IMR-90 (cell line): ENCODE measurements around the gene DCHS1. TPM values are rescaled to one million over a fixed set of nuclear protein-coding genes. Genes with fewer than 3 reads are reported as not detected.
A peak's percentile ranks its signal among the peaks of the same experiment; 100 is the strongest.

Source experiments
- ATAC-seq: fragments of 200-7000 bp; cut with Tn5 transposase; 2 replicates; pipeline ENCODE4 v1.9.1; 2020; ENCODE audit warnings: low read depth, mild to moderate bottlenecking, moderate library complexity
- BruUV-seq: library from RNA; stranded (reverse); fragments of 400-500 nt; replicated peaks from 2 replicates; lab custom pipeline; 2021; lab: Mats Ljungman, UMichigan
- CTCF ChIA-PET: fragments of 300-600 bp; formaldehyde crosslinking; extraction: SDS; loops from one replicate; lab custom pipeline; 2021; ENCODE audit warnings: antibody characterized with exemption; lab: Yijun Ruan, JAX
- POLR2A ChIA-PET: fragments of 300-600 bp; sonication (Branson Sonifier 250); formaldehyde crosslinking; loops from one replicate; lab custom pipeline; 2022; ENCODE audit warnings: antibody characterized with exemption; ENCODE audit not compliant: unreplicated experiment; lab: Charles Lee
- DNase-seq: peaks from one replicate; pipeline ENCODE4 v3.0.0; 2013
- H2AFZ ChIP-seq: replicated peaks from 2 replicates; pipeline ENCODE3; 2013; ENCODE audit warnings: low read length, mild to moderate bottlenecking; ENCODE audit not compliant: poor library complexity
- H2AK5ac ChIP-seq: 2 replicates; pipeline ENCODE4 v1.6.1; 2013; ENCODE audit warnings: low read depth, low read length, inconsistent platforms
- H2AK9ac ChIP-seq: replicated peaks from 2 replicates; pipeline ENCODE3; 2013; ENCODE audit warnings: mild to moderate bottlenecking, low read depth, low read length, moderate library complexity; ENCODE audit not compliant: poor library complexity
- H2BK120ac ChIP-seq: 2 replicates; pipeline ENCODE4 v1.6.1; 2013; ENCODE audit warnings: low read depth, low read length, inconsistent platforms
- H2BK15ac ChIP-seq: 3 replicates; pipeline ENCODE4 v1.6.1; 2013; ENCODE audit warnings: low read depth, low read length, inconsistent platforms
- H2BK20ac ChIP-seq: 2 replicates; pipeline ENCODE4 v1.6.1; 2013; ENCODE audit warnings: low read depth, mild to moderate bottlenecking, inconsistent platforms, low read length, moderate library complexity
- H2BK5ac ChIP-seq: 2 replicates; pipeline ENCODE4 v1.6.1; 2013; ENCODE audit warnings: mild to moderate bottlenecking, low read depth, low read length, inconsistent platforms; ENCODE audit not compliant: poor library complexity, severe bottlenecking
- H3K14ac ChIP-seq: replicated peaks from 2 replicates; pipeline ENCODE4 v1.6.1; 2013; ENCODE audit warnings: low read depth, low read length, inconsistent platforms
- H3K18ac ChIP-seq: 2 replicates; pipeline ENCODE4 v1.6.1; 2013; ENCODE audit warnings: low read depth, low read length, control low read depth
- H3K23ac ChIP-seq: 2 replicates; pipeline ENCODE4 v1.6.1; 2013; ENCODE audit warnings: low read depth, low read length, inconsistent platforms
- H3K27ac ChIP-seq: 2 replicates; pipeline ENCODE4 v1.5.1; 2013; ENCODE audit warnings: mild to moderate bottlenecking, control low read depth, low read length; ENCODE audit not compliant: insufficient read depth
- H3K27me3 ChIP-seq: 2 replicates; pipeline ENCODE4 v1.6.1; 2013; ENCODE audit warnings: low read length; ENCODE audit not compliant: control insufficient read depth, insufficient read depth
- H3K36me3 ChIP-seq: 2 replicates; pipeline ENCODE4 v1.6.1; 2013; ENCODE audit warnings: low read length, mixed read lengths; ENCODE audit not compliant: control insufficient read depth, insufficient read depth
- H3K4ac ChIP-seq: 2 replicates; pipeline ENCODE4 v1.6.1; 2013; ENCODE audit warnings: low read depth, low read length, inconsistent platforms
- H3K4me1 ChIP-seq: 2 replicates; pipeline ENCODE4 v1.6.1; 2013; ENCODE audit warnings: low read length, mixed read lengths; ENCODE audit not compliant: control insufficient read depth, insufficient read depth
- H3K4me2 ChIP-seq: 2 replicates; pipeline ENCODE4 v1.6.1; 2013; ENCODE audit warnings: low read depth, mild to moderate bottlenecking, control low read depth, low read length, moderate library complexity
- H3K4me3 ChIP-seq: 2 replicates; pipeline ENCODE4 v1.5.1; 2013; ENCODE audit warnings: low read depth, mild to moderate bottlenecking, control low read depth, low read length, moderate library complexity; ENCODE audit not compliant: insufficient read depth
- H3K56ac ChIP-seq: 2 replicates; pipeline ENCODE4 v1.6.1; 2013; ENCODE audit warnings: low read length, inconsistent platforms; ENCODE audit not compliant: insufficient read depth; ENCODE audit errors: extremely low read depth
- H3K79me1 ChIP-seq, 2 experiments: 2 replicates each; pipeline ENCODE4 v1.6.1; 2013; ENCODE audit warnings: low read length in 2 of 2, inconsistent platforms in 1 of 2, low read depth in 1 of 2
- H3K9ac ChIP-seq: 2 replicates; pipeline ENCODE4 v1.6.1; 2013; ENCODE audit warnings: low read depth, low read length, control low read depth
- H3K9me1 ChIP-seq: 2 replicates; pipeline ENCODE4 v1.6.1; 2013; ENCODE audit warnings: low read length, inconsistent platforms; ENCODE audit not compliant: insufficient read depth
- H3K9me3 ChIP-seq: 2 replicates; pipeline ENCODE4 v1.6.1; 2013; ENCODE audit warnings: low read length; ENCODE audit not compliant: control insufficient read depth, insufficient read depth
- H4K20me1 ChIP-seq: 2 replicates; pipeline ENCODE4 v1.6.1; 2013; ENCODE audit warnings: low read length, inconsistent platforms; ENCODE audit not compliant: insufficient read depth
- H4K5ac ChIP-seq: 2 replicates; pipeline ENCODE4 v1.6.1; 2013; ENCODE audit warnings: mild to moderate bottlenecking, low read depth, low read length, control low read depth
- H4K8ac ChIP-seq, 2 experiments: 2 replicates each; pipeline ENCODE4 v1.6.1; 2013; ENCODE audit warnings: low read depth in 2 of 2, low read length in 2 of 2, control low read depth in 1 of 2, inconsistent platforms in 1 of 2
- H4K91ac ChIP-seq: 2 replicates; pipeline ENCODE4 v1.6.1; 2013; ENCODE audit warnings: low read depth, low read length, inconsistent platforms; ENCODE audit not compliant: insufficient read depth
- BHLHE40 ChIP-seq: fragments of 150-350 bp; IDR thresholded peaks from 2 replicates; pipeline ENCODE4 v1.6.1; 2016; ENCODE audit warnings: mild to moderate bottlenecking, low read depth, low read length
- CEBPB ChIP-seq: IDR thresholded peaks from 2 replicates; pipeline ENCODE4 v1.6.1; 2012; ENCODE audit warnings: low read depth, low read length, improper control_type of control experiment
- CHD1 ChIP-seq: IDR thresholded peaks from 2 replicates; pipeline ENCODE4 v1.6.1; 2012; ENCODE audit warnings: low read depth, low read length, improper control_type of control experiment
- FOS ChIP-seq: fragments of 150-350 bp; IDR thresholded peaks from 2 replicates; pipeline ENCODE4 v1.6.1; 2016; ENCODE audit warnings: low read depth, low read length
- MAFK ChIP-seq: IDR thresholded peaks from 2 replicates; pipeline ENCODE4 v1.6.1; 2012; ENCODE audit warnings: low read depth, low read length, improper control_type of control experiment
- MAZ ChIP-seq: IDR thresholded peaks from 2 replicates; pipeline ENCODE4 v1.6.1; 2012; ENCODE audit warnings: low read depth, mild to moderate bottlenecking, low read length, improper control_type of control experiment, moderate library complexity, borderline replicate concordance
- MXI1 ChIP-seq: IDR thresholded peaks from 2 replicates; pipeline ENCODE4 v1.6.1; 2012; ENCODE audit warnings: low read depth, mild to moderate bottlenecking, low read length, moderate library complexity, borderline replicate concordance
- NFE2L2 ChIP-seq: fragments of 150-350 bp; IDR thresholded peaks from 2 replicates; pipeline ENCODE4 v1.6.1; 2016; ENCODE audit warnings: low read depth, mild to moderate bottlenecking, low read length
- POLR2A ChIP-seq: IDR thresholded peaks from 2 replicates; pipeline ENCODE4 v1.6.1; 2012; ENCODE audit warnings: mild to moderate bottlenecking, low read depth, low read length
- RAD21 ChIP-seq: IDR thresholded peaks from 2 replicates; pipeline ENCODE4 v1.6.1; 2012; ENCODE audit warnings: low read length, improper control_type of control experiment
- RCOR1 ChIP-seq: IDR thresholded peaks from 2 replicates; pipeline ENCODE4 v1.6.1; 2012; ENCODE audit warnings: mild to moderate bottlenecking, low read length, improper control_type of control experiment; ENCODE audit not compliant: insufficient replicate concordance
- RFX5 ChIP-seq: IDR thresholded peaks from 2 replicates; pipeline ENCODE4 v1.8.0; 2012; ENCODE audit warnings: low read depth, mild to moderate bottlenecking, low read length, moderate library complexity
- SMC3 ChIP-seq: fragments of 150-350 bp; IDR thresholded peaks from 2 replicates; pipeline ENCODE4 v1.6.1; 2016; ENCODE audit warnings: low read depth, mild to moderate bottlenecking, antibody characterized with exemption, low read length, moderate library complexity
- WGBS, 2 experiments: methylation state at CpG; one replicate each; pipeline versions ENCODE4 v1.1.5 to v1.1.7; 2013; ENCODE audit warnings: missing lambda C conversion rate in 2 of 2; ENCODE audit not compliant: insufficient read length in 1 of 2; ENCODE audit errors: extremely low coverage in 2 of 2; 5-methylcytosine and 5-hydroxymethylcytosine counted together
- dilution Hi-C: fragments of 300-500 bp; cut with HindIII; formaldehyde crosslinking; loops from one replicate; pipeline ENCODE4 v1.14.3; 2018; ENCODE audit warnings: low sequenced_read_pairs; ENCODE audit not compliant: unreplicated experiment
- in situ Hi-C: fragments of 300-500 bp; cut with MboI; formaldehyde crosslinking; loops from 3 replicates; pipeline ENCODE4 v1.14.3; 2019; ENCODE audit warnings: low sequenced_read_pairs, inconsistent platforms, mixed read lengths
- intact Hi-C: fragments of 100-400 bp; cut with micrococcal nuclease; formaldehyde crosslinking; loops from 2 replicates; pipeline ENCODE4 v1.10.0; 2022
- polyA plus RNA-seq, 3 experiments: library from polyadenylated mRNA; depleted of rRNA; stranded (reverse); fragments of >200 nt; gene quantifications; 2 replicates each; pipeline ENCODE4 v1.2.3, GENCODE V29; 2012; ENCODE audit warnings: low replicate concordance in 1 of 3
- total RNA-seq: library from RNA; depleted of rRNA; stranded (reverse); fragments of >200 nt; gene quantifications from 2 replicates; pipeline ENCODE4 v1.2.3, GENCODE V29; 2012
- TF ChIP-seq, protein P1 (sequence below): conservative IDR thresholded peaks from 2 replicates; pipeline ENCODE4 v1.5.1; 2012; ENCODE audit warnings: mild to moderate bottlenecking, low read depth, low read length, improper control_type of control experiment
- TF ChIP-seq, protein P2 (sequence below): fragments of 150-350 bp; IDR thresholded peaks from 2 replicates; pipeline ENCODE4 v1.6.1; 2017; ENCODE audit warnings: mild to moderate bottlenecking, antibody characterized with exemption, low read length, low read depth
- TF ChIP-seq, protein P3 (sequence below): fragments of 150-350 bp; IDR thresholded peaks from 2 replicates; pipeline ENCODE4 v1.6.1; 2016; ENCODE audit warnings: low read depth, mild to moderate bottlenecking, low read length, moderate library complexity, borderline replicate concordance

DCHS1 gene
- total and polyA plus RNA-seq, 2 of the 4 experiments (the other 2 are of a cell fraction): 1.4 to 3.3 TPM

DNA sequence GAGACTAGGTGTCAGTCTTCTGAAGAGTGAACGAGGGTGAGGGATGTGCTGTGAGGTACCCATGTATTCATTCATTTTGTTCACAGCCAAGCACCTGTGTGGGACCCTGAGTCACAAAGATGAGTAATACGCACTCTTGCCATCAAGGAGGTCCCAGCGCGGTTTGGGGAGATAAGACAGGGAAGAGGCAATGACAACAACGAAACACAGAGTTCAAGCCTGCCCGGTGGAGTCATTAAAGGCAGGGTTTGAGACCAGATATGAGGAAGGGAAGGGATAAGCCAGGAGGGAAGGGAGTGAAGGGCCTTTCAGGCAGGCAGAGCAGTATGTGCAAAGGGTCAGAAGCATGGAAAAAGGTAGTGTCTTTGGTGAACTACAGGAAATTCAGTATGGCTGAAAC is 4.6 kb downstream of the DCHS1 start:
- intact Hi-C loops (no loop called here), in situ Hi-C loops (no loop called here), dilution Hi-C loops (no loop called here)
- Histone ChIP-seq H3K9me1 (peaks cover 33% of the 10 kb centered on the region), H4K5ac (no peak overlapping the region), H3K18ac (no peak overlapping the region), H3K4ac (no peak overlapping the region), H4K20me1 (peaks cover 3% of the 10 kb centered on the region; the same call in 1 of the 2 replicates), H3K36me3 (no peaks in the 10 kb centered on the region), H3K27ac (no peak overlapping the region), H3K79me1 (peaks cover 3 to 40% of the 10 kb centered on the region in 2 experiments; a peak in 2 of 4 replicates), H3K9me3 (no peaks in the 10 kb centered on the region), H3K4me3 (no peak overlapping the region), H3K4me2 (no peak overlapping the region), H2AFZ (no peak overlapping the region), H3K23ac (no peak overlapping the region), H3K14ac (no peak overlapping the region), H2BK20ac (no peak overlapping the region), H3K4me1 (peaks cover 19% of the 10 kb centered on the region), H2AK9ac (no peak overlapping the region), H2BK5ac (no peak overlapping the region), H2AK5ac (no peak overlapping the region), H3K27me3 (peaks cover 11% of the 10 kb centered on the region), H3K9ac (no peak overlapping the region), H3K56ac (no peak overlapping the region), H4K91ac (no peak overlapping the region), H4K8ac (no peak overlapping the region), H2BK15ac (no peak overlapping the region), H2BK120ac (no peak overlapping the region)
- DNase-seq (peak; percentile 55), ATAC-seq (no peak)
- no peak for TF ChIP-seq CHD1
- TF ChIP-seq BHLHE40: no peak
- no peak for TF ChIP-seq RFX5
- no peak for TF ChIP-seq POLR2A
- no peak for TF ChIP-seq MAZ
- TF ChIP-seq, protein P1, sequence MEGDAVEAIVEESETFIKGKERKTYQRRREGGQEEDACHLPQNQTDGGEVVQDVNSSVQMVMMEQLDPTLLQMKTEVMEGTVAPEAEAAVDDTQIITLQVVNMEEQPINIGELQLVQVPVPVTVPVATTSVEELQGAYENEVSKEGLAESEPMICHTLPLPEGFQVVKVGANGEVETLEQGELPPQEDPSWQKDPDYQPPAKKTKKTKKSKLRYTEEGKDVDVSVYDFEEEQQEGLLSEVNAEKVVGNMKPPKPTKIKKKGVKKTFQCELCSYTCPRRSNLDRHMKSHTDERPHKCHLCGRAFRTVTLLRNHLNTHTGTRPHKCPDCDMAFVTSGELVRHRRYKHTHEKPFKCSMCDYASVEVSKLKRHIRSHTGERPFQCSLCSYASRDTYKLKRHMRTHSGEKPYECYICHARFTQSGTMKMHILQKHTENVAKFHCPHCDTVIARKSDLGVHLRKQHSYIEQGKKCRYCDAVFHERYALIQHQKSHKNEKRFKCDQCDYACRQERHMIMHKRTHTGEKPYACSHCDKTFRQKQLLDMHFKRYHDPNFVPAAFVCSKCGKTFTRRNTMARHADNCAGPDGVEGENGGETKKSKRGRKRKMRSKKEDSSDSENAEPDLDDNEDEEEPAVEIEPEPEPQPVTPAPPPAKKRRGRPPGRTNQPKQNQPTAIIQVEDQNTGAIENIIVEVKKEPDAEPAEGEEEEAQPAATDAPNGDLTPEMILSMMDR: no peak
- TF ChIP-seq NFE2L2: no peak
- TF ChIP-seq RCOR1: no peak
- TF ChIP-seq MAFK: no peak
- TF ChIP-seq RAD21: no peak
- TF ChIP-seq FOS: no peak
- TF ChIP-seq, protein P2, sequence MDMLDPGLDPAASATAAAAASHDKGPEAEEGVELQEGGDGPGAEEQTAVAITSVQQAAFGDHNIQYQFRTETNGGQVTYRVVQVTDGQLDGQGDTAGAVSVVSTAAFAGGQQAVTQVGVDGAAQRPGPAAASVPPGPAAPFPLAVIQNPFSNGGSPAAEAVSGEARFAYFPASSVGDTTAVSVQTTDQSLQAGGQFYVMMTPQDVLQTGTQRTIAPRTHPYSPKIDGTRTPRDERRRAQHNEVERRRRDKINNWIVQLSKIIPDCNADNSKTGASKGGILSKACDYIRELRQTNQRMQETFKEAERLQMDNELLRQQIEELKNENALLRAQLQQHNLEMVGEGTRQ: no peak
- no peak for TF ChIP-seq MXI1
- TF ChIP-seq SMC3: no peak
- TF ChIP-seq, protein P3, sequence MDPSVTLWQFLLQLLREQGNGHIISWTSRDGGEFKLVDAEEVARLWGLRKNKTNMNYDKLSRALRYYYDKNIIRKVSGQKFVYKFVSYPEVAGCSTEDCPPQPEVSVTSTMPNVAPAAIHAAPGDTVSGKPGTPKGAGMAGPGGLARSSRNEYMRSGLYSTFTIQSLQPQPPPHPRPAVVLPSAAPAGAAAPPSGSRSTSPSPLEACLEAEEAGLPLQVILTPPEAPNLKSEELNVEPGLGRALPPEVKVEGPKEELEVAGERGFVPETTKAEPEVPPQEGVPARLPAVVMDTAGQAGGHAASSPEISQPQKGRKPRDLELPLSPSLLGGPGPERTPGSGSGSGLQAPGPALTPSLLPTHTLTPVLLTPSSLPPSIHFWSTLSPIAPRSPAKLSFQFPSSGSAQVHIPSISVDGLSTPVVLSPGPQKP: no peak
- TF ChIP-seq CEBPB: no peak
- ChIA-PET POLR2A (no interaction called here), CTCF (no interaction called here)
- BruUV-seq: no TSS peak
- 70% methylated on average over 5 of the region's 6 CpGs; no CpG with 5 or more reads in 1 of the 2 experiments for WGBS, 2 experiments
